Ureter (tissue), 1 donor: ENCODE results near the gene SRSF7. TPM values are rescaled to one million over a fixed set of nuclear protein-coding genes. Genes with fewer than 3 reads are reported as not detected.

Experiments
- DNase-seq: peaks from one replicate; pipeline ENCODE4 v3.0.0-alpha.2; 2020; ENCODE audit warnings: low spot score
- total RNA-seq: library from RNA; stranded (reverse); gene quantifications from one replicate; pipeline ENCODE4 v1.2.4, GENCODE V29; 2023
- donor health status: DM: yes; HTN: yes; CAD: no.

The SRSF7 gene
- total RNA-seq, 1 donor from 2014 or later, result 162 TPM

- no peak for DNase-seq
Measured at GRCh38 chr2:38701542-38701941, 49.6 kb downstream of the SRSF7 start.

- DNase-seq, result no peak
Measured at GRCh38 chr2:38700881-38701458, 50.2 kb downstream of the SRSF7 start.

DNA sequence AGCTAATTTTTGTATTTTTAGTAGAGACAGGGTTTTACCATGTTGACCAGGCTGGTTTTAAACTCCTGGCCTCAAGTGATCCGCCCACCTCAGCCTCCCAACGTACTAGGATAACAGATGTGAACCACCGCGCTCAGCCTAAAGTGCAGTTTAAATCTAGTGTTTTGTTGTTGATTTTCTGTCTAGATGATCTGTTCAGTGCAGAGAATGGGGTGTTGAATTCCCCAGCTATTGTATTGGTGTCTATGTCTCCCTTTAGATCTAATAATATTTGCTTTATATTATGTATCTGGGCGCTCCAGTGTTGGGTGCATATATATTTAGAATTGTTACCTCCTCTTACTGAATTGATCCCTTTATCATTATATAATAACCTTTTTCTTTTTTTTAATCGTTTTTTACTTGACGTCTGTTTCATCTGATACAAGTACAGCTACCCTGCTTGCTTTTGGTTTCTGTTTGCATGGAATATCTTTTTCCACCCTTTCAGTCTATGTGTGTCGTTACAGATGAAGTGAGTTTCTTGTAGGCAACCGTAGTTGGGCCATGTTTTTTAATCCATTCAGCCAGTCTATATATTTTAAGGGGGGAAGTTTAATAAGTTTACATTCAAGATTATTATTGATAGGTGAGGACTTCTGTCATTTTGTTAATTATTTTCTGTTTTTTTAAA is 50.9 kb downstream of the SRSF7 start:
- DNase-seq, result no peak

DNA sequence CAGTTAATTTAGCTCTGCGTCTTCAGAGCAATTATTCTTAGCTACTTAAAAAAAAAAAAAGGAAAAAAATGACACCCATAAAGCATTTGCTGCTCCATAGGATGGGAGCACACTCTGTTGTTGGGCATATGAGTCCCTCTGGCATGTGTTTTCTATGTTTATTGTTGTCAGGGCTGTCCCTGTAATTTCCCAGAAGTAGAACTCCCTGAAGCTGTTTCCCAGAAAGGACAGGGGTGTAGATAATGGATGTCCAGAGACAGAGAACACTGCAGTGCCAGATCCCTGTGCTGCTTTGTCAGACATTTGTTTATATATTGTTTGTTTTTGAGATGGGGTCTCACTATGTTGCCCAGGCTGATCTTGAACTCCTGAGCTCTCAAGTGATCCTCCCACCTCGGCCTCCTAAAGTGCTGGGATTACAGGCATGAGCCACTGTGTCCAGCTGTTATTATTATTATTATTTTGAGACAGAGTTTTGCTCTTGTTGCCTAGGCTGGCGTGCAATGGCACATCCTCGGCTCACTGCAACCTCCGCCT is 52.6 kb downstream of the SRSF7 start:
- DNase-seq, result no peak

- DNase-seq, result peak; percentile 47
Measured at GRCh38 chr2:38697116-38697840, 53.9 kb downstream of the SRSF7 start.

Other genes starting within 250 kb of the SRSF7 start
- gene HNRNPLL, start 148.4 kb downstream of the SRSF7 start, total RNA-seq, result 55.2 TPM
- 12.7 TPM for gene GALM, start 85.2 kb downstream of the SRSF7 start, total RNA-seq
- 13.6 TPM for gene GEMIN6, start 26.8 kb upstream of the SRSF7 start, total RNA-seq
- gene DHX57, start 124.6 kb upstream of the SRSF7 start, total RNA-seq, result 23.4 TPM
- gene MORN2, start 124.6 kb upstream of the SRSF7 start, total RNA-seq, result 17.0 TPM
- 0.68 TPM for gene ARHGEF33, start 138.5 kb upstream of the SRSF7 start, total RNA-seq